GM12891 (cell line): Measurements from ENCODE around the gene RTCA.

Source experiments
- PAX5 ChIP-seq: IDR thresholded peaks from 2 replicates; pipeline ENCODE4 v1.6.1; 2011; ENCODE audit warnings: low read length, moderate library complexity, mild to moderate bottlenecking; ENCODE audit not compliant: insufficient read depth, severe bottlenecking
- POLR2A ChIP-seq: IDR thresholded peaks from 2 replicates; pipeline ENCODE4 v1.6.1; 2011; ENCODE audit warnings: low read depth, low read length, control low read depth
- POLR2AphosphoS5 ChIP-seq: IDR thresholded peaks from 2 replicates; pipeline ENCODE4 v1.6.1; 2011; ENCODE audit warnings: low read depth, low read length, control low read depth
- SPI1 ChIP-seq: IDR thresholded peaks from 2 replicates; pipeline ENCODE4 v1.6.1; 2011; ENCODE audit warnings: low read depth, low read length, control low read depth
- TAF1 ChIP-seq: IDR thresholded peaks from 2 replicates; pipeline ENCODE4 v1.6.1; 2011; ENCODE audit warnings: low read depth, low read length, control low read depth

DNA sequence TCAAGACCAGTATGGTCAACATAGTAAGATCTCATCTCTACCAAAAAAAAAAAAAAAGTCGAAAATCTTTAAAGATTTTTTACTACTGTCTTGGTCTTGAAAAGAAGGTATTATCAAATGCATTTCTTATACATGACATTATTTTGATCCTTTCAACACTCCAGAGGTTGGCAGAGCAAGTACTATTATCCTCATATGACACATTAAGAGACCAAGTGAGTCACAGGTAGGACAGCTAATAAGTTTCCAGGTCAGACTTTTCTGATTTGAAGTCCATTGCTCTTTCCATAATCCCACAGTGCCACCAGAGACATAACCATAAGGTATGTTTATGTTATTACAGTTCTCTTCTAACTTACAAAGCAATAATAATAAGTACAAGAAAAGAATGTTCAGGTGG is 31.6 kb upstream of the RTCA start:
- TF ChIP-seq POLR2A (no peak), TAF1 (no peak), POLR2AphosphoS5 (no peak), SPI1 (no peak), PAX5 (no peak)
